ENCODE measurements around the gene FOXQ1.

- TF ChIP-seq, protein P1, sequence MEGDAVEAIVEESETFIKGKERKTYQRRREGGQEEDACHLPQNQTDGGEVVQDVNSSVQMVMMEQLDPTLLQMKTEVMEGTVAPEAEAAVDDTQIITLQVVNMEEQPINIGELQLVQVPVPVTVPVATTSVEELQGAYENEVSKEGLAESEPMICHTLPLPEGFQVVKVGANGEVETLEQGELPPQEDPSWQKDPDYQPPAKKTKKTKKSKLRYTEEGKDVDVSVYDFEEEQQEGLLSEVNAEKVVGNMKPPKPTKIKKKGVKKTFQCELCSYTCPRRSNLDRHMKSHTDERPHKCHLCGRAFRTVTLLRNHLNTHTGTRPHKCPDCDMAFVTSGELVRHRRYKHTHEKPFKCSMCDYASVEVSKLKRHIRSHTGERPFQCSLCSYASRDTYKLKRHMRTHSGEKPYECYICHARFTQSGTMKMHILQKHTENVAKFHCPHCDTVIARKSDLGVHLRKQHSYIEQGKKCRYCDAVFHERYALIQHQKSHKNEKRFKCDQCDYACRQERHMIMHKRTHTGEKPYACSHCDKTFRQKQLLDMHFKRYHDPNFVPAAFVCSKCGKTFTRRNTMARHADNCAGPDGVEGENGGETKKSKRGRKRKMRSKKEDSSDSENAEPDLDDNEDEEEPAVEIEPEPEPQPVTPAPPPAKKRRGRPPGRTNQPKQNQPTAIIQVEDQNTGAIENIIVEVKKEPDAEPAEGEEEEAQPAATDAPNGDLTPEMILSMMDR (IDR thresholded peaks at IDR 0.05; ENCODE audit: low read depth, low read length, missing input control) = no peak
- TF ChIP-seq SP1 (IDR thresholded peaks at IDR 0.05) = no peak
- TF ChIP-seq FOXA1 (IDR thresholded peaks at IDR 0.05) = no peak
- TF ChIP-seq, protein P2, sequence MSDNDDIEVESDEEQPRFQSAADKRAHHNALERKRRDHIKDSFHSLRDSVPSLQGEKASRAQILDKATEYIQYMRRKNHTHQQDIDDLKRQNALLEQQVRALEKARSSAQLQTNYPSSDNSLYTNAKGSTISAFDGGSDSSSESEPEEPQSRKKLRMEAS (IDR thresholded peaks at IDR 0.05) = no peak
Measured at GRCh38 chr6:1314617-1315016, 2.7 kb downstream of the FOXQ1 start.
